Activated naive CD4-positive, alpha-beta T cell treated with anti-CD3 and anti-CD28 coated beads, Interleukin-2, amount 50 U/mL, for 16 hours (primary cell): ENCODE measurements around the gene TMEM106A.
"Not testable (repeated sequence)": the region's sequence is repeated elsewhere in the genome, so short reads cannot be mapped to it uniquely, and the experiment has no call there.

Experiments
- DNase-seq: peaks from one replicate; pipeline ENCODE4 v3.0.0-alpha.2; 2020

The TMEM106A gene, protein sequence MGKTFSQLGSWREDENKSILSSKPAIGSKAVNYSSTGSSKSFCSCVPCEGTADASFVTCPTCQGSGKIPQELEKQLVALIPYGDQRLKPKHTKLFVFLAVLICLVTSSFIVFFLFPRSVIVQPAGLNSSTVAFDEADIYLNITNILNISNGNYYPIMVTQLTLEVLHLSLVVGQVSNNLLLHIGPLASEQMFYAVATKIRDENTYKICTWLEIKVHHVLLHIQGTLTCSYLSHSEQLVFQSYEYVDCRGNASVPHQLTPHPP

DNA sequence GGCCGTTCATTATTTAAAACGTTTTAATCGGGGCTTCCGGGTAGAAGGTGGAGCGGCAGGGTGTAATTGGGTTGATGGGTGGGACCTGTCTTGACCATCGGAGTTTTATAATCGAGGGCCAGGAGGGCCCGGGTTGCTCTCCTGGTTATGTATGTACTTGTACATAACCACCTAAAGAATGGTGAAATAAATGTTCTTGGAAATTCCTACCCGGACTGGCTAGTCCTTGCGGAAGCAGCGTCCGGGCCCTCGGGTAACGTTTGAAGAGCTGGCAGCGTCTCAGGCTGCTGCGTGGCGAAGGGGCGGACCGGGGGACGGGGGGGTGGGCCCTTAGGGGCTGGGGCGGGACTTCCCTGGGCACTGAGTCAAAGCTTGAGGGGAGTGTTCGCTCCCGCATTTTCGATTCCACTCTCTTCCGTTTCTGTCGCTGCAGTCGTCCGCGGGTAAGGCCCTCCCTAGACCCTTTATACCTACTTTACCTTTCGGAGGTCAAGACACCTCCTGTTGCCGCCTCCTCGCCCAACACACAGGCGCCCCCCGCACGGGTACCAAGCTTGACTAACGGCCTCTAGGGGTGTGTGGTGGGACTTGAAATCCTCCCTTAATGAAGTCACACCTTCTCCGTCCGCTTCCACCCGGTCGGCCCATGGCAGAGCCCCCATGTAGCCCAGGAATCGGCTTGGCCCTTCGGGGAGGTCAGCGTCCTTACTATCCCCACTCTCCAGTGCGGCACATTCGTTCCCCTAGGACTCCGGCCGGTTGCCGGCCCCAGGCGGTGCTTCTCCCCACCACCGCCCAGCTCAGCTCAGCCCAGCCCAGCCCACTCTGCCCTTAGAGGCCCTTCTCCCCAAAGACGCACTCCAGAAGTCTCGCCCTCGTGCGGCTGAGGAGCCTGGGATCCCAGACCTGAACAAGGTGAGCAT is at the start of gene TMEM106A:
TSS of gene TMEM106A (plus strand) at position 396 of the 923 bp plus-strand sequence. CDS start 1,167 bp downstream, outside the sequence.
- peak; percentile 74 for DNase-seq

DNA sequence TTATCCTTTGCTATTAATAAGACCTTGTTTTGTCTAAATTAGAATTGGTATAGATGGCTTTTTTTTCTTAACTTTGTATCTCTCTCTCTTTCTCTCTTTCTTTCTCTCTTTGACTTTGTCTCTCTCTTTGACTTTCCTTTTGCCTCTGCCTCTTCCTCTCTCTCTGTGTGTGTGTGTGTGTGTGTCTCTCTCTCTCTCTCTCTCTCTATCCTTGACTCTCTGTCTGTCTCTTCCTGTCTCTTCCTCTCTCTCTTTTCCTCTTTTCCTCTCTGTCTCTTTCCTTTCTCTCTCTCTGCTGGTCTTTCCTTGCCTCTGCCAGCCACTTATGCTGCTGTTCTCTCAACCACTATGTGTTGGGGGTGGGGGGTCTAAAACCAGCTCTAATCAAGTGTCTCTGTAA is 45.7 kb upstream of the TMEM106A start:
- DNase-seq: not testable (repeated sequence)

DNA sequence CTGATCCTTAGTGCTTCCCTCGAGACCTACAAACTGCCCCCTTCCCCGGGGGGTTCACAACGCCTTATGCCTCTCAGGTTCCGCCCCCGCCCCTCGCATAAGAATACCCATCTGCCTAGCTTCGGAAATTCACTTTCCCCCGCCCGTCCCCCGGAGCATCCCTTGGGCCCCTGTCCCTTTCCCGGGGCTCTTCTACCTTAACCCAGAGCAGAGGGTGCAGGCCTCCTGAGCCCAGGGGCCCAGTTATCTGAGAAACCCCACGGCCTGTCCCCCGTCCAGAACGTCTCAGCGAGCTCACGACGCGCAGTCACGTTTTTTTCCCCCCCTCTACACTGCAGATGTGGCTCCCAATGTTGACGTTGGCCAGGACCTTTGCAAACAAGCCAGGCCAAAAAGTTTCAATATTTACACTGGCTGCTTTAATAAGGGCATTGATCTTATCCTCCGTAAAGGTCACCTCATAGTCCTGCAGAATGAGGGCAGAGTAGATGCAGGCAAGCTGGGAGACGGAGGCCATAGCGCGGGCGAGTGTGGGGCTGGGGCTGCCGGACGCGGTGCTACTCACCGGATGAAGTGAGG is 42.0 kb upstream of the TMEM106A start:
- peak; percentile 16 for DNase-seq

DNA sequence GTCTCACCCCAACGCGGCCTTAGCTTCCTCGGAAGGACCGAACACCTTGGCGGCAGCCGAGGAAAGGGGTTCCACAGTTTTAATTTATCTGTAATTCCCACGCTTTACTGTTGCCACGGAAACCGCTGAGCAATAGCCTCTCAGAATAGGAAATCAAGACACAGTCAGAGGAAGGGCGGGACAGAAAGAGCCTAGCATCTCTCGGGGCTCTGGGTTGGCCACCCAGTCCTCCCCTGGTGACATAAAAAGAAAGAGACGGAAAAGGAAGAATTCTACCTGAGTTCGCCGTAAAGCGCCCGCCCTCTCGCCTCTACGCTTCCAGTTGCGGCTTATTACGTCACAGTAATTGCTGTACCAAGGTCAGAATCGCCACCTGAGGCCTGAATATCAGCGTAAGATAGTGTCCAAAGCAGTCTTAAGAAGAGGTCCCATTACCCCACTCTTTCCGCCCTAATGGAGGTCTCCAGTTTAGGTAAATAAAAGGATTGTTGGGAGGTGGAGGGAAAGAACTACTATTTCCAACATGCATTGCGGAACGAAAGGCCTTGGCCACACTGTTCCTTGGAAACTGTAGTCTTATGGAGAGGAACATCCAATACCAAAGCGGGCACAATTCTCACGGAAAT is 41.4 kb upstream of the TMEM106A start:
- DNase-seq: peak; percentile 88

DNA sequence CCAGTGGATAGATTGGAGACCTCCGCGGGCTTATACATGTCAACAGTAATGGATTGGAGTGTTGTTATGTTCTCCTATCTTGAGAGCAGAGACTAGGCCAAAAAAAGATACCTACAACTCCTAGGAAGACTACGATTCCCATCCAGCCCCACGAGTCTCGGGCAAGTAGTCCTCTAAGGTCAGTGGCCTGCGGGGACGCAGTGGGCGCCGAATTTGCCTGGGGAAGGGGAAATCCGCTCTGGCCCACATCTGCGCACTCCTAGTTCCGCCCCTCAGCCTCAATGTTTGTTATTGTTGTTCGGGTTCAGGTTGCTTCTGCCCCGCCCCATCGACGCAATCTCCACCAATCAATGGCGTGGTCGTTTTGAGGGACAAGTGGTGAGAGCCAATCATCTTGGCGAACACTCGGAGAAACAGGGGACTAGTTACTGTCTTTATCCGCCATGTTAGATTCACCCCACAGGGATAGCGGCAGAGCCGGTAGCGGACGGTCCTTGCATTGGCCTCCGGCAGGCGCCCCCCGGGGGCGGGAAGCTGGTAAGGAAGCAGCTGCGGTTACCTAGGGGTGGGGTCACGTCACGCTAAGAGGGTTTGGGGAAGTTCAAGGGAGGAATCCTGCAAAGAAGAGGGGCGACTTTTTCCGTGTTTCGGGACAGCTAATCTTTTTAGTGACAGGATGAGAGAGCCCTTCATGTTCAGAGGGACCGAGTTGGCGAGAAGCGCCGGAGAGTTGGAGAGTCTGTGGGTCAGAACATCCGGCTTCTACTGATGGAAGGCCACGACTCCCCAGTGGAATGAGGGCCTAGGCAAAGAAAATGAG is 40.7 kb upstream of the TMEM106A start, which contains the start of gene NBR1:
TSS of gene NBR1 (plus strand) at position 449 of the 820 bp plus-strand sequence. CDS start 4,586 bp downstream, outside the sequence.
- peak; percentile 92 for DNase-seq

DNA sequence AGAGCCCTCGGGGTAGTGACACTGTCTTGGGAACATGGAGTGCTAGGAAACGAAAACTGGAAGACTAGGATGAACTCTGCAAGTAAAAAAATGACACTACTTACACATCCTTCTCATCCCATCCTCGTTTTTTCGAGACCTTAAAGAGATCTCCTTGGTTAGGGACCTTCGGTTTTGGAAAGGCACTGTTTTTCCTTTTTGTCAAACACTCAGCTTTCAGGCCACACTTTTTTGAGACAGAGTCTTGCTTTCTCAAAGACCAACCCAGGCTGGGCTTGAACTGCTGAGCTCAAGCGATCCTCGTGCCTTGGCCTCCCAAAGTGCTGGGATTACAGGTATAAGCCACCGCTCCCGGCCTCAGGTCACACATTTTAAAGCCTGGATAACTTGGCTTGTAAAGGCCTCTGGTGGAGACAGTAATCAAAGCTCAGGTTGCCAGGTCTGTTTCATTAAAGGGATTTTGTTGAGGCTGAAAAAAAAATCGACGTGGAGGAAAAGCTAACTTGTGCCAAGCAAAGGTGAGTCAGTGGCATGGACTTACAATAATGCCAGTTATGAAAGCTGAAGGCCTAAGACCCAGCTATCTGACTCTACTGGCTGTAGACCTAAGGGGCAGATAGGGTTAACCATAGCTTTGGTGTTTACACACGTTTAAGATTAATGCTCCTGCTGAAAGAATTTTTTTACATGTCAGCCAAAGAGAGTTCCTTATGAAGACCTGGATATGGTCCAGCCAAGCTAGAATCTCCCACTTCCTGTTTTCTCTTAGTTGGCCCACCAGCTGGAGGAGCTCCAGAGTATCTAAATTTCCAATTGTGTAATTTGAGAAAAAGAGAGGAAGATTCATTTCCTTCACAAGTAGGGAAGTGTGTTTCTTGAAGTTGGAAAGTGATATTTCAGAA is 39.8 kb upstream of the TMEM106A start:
- DNase-seq: no peak

DNA sequence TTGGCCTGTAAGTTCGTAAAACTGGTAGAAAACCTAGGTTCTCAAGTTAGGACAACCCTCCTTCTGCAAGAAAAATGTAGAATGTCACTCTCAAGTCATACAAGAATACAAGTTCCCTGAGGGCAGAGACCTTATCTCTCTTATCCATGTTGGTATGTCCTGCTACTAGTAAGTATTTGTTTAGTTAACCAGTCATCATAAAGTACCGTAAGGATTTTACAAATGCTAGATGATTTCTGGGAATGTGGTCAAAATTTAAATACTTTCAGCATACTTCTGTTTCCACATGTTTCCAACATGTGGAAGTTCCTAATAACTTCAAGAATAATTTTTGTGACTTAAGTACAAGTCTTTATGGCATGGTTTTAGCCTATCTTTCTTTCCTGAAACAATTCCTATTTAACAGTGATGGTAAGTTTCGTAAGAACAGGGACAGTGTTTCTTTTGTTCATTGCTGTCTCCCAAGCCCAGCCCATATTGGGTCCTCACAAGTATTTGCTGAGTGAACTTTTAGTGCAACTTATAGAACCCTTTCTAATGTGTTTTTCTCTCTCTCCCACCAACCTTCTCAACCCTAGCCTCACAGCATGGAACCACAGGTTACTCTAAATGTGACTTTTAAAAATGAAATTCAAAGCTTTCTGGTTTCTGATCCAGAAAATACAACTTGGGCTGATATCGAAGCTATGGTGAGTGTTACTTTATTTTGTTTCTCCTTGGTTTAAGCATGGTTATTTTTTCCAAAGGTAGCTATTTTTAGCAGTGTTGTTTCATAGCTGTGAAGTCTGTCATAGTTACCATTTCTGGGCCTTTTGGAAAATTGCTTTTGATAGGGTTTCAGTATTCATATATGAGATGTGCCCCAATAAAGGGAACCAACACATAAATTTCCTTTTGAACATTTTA is 36.2 kb upstream of the TMEM106A start:
- DNase-seq: no peak

DNA sequence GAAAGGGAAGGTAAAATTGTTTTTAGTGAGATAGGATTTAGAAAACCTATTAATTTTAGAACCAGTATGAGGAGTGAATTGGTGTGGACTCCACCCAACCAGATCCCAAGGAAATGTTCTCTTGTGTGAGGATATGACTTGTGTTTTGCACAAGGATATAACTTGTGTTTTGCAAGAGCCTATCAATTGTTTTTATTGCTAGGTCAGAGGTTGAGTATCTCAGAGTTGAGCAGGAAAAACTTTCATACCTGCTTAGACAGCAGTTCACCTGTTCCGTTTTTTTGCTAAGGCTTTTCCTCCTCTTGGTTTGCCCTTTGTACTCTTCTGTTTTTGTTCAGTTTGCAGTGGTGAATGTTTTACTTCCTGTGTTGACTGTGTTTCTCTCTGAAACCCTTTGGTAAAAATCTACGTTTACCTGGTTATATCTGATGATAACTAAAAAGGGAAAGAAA is 35.5 kb upstream of the TMEM106A start:
- DNase-seq: no peak

DNA sequence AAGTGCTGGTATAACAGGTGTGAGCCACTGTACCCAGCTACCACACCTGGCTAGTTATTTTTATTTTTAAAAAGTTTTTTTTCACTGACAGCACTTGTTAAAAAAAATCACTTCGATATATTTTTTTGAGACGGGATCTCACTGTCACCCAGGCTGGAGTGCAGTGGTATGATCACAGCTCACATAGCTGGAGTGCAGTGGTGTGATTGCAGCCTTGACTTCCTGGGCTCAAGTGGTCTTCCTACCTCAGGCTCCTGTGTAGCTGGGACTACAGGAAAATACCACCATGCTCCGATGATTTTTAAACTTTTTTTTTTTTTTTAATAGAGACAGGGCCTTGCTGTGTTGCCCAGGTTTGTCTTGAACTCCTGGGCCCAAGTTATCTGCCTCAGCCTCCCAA is 27.8 kb upstream of the TMEM106A start:
- DNase-seq: no peak

DNA sequence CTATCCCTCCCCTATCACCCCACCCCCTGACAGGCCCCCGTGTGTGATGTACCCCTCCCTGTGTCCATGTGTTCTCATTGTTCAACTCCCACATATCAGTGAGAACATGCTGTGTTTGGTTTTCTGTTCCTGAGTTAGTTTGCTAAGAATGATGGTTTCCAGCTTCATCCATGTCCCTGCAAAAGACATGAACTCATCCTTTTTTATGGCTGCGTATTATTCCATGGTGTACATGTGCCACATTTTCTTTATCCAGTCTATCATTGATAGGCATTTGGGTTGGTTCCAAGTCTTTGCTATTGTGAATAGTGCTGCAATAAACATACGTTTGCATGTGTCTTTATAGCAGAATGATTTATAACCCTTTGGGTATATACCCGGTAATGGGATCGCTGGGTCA is 25.0 kb upstream of the TMEM106A start:
- DNase-seq: not testable (repeated sequence)

DNA sequence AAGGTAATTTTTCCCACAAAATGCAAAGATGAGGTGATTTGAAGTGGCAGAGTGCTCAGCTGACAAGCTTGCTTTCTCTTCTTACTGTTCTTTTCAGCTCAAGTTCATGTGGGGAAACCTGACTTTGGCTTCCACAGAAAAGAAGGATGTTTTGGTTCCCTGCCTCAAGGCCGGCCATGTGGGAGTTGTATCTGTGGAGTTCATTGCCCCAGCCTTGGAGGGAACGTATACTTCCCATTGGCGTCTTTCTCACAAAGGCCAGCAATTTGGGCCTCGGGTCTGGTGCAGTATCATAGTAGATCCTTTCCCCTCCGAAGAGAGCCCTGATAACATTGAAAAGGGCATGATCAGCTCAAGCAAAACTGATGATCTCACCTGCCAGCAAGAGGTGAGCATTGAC is 18.4 kb upstream of the TMEM106A start:
- no peak for DNase-seq

DNA sequence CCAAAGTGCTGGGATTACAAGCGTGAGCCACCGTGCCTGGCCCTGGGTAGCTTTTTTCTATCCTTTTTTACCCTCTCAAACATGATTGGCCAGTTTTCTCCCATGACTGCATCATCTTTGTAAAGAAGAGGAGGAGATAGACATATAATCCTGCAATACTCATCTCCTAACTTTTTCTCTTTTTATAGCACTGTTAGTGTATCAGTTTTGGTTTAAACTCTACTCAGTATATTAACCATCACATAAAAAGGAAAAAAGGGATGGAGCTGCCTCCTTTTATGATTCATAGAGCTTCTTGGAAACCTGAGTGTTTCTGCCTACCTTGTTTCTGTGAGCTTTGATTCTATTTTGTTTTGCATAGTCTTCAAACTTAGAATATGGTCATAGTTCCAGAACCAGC is 12.0 kb upstream of the TMEM106A start:
- no peak for DNase-seq

DNA sequence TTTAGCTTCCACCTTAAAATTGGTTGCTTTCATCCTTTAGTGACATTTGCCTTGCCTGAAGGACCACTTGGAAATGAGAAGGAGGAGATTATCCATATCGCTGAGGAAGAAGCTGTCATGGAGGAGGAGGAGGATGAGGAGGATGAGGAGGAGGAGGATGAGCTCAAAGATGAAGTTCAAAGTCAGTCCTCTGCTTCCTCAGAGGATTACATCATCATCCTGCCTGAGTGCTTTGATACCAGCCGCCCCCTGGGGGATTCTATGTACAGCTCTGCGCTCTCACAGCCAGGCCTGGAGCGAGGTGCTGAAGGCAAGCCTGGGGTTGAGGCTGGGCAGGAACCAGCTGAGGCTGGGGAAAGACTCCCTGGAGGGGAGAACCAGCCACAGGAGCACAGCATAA is 11.5 kb upstream of the TMEM106A start:
- DNase-seq: no peak

DNA sequence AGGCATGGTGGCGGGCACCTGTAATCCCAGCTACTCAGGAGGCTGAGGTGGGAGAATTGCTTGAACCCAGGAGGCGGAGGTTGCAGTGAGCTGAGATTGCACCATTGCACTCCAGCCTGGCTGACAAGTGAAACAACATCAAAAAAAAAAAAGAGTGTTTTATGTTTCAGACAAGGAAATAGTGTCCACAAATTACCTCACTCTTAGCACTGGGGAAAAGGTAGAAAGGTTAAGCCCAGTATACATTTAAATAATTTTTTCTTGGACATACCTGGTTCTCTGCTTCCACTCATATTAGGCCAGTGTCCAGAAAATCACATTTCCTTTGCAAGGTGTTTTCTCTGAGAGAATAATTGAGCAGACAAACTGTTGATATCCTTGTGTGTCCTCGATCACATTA is 8.7 kb upstream of the TMEM106A start:
- not testable (repeated sequence) for DNase-seq

DNA sequence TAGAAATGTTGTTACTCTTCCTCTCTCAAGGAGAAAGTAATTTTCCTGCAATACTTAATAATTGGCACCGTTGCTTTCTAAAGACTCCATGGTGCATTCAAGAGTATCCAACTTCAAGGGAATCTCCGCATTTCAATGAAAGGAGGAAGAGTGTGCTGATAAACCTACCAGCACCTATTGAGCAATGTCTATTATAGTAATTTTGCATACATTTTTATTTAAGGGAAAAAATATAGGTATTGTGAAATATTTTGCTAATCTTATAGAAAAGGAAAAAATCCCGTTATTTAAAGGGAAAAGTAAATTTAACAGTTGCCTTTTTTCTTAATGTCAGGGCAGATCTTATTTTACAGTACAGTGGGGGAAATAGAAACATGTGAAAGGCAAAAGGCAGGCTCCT is 1.1 kb upstream of the TMEM106A start:
- DNase-seq: no peak

DNA sequence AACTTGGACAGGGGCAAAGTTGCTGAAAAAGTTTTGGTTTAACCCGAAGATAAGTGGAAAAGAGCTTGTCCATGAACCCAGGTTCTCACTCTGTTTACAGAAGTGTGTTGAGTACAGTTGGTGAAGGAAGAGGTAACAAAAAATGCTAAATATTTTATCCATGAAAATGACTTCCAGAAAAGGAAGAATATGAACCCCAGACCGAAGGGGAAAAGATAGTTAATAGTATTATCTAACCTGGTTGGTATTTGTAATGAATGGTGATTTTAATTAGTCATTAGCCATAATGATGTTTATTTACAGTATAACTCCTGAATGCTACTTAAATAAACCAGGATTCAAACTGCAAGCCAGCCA is 574 bp upstream of the TMEM106A start:
- DNase-seq: no peak

DNA sequence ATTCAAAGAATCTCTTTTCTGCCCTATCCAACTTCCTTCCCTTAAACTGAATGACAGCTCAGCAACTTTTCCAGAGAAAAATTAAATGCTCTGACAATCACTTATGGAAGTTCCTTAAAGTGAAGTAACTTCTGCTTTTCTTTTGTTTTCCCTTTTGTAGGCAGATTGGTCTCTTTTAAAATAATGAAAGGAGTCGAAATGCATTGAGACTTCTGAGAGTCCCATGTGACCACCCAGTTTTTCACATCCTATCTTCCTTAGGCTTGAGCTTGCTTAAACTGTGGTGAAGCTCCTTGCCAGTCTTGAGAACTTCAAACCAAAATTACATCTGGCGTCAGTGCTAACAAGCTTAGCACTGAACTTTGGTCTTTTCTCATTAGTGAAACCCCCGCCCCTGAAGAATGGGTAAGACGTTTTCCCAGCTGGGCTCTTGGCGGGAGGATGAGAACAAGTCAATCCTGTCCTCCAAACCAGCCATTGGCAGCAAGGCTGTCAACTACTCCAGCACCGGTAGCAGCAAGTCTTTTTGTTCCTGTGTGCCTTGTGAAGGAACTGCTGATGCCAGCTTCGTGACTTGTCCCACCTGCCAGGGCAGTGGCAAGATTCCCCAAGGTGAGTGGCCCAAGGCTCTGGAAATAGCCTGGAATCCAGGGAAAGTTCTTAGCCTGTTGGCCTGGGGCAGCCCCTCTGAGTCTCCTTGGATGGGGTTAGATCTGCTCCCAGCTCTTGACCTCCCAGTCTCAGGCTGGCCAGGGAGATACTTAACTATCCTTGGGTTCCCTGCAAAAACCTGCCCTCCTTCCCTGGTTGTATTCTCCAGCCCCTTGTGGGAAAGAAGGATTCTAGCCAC is 1.2 kb downstream of the TMEM106A start:
- no peak for DNase-seq

DNA sequence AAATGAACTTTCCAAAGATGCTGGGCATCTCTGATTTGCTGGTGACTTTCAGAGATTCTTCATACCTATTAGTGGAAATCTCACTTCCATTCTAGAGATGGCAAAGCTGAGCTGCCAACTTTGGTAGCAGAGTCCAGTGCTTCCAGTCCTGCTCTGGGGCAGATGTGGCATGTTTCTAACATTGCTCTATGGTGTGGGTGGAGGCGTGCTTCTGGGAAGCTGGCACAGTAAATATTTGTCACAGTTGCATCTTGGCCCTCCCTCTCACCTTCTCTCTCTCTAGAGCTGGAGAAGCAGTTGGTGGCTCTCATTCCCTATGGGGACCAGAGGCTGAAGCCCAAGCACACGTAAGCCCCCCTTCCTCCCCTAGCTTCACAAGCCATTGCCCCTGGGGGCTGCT is 1.9 kb downstream of the TMEM106A start:
- DNase-seq: no peak

DNA sequence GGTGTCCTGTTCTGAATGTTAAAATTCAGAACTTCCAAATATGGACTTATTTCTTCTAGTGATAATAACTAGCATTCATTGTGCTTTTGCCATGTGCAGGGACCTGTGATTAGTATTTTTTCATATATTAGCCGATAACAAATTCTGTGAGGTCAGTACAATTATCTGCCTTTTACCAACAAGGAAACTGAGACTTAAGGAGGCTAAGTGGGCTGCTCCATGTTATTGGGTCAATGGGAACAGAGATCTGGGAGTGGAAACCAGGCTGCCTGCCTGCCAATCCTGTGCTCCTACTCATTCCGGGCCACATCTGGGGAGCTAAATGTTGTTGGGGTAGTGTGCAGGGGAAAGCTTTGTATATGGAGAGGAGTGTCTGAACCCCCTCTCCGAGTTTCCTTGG is 3.7 kb downstream of the TMEM106A start:
- DNase-seq: no peak
